Fibroblast of pulmonary artery (primary cell): ENCODE measurements around the gene PDE11A.

Source experiments
- DNase-seq: peaks from one replicate; pipeline ENCODE4 v3.0.0-alpha.2; 2010; ENCODE audit warnings: low read depth
- H3K4me3 ChIP-seq: replicated peaks from 2 replicates; pipeline ENCODE4 v1.5.1; 2011; ENCODE audit warnings: low read depth, mild to moderate bottlenecking, control low read depth, low read length, moderate library complexity
- CTCF ChIP-seq: IDR thresholded peaks from 2 replicates; pipeline ENCODE4 v1.5.1; 2011; ENCODE audit warnings: mild to moderate bottlenecking, control low read depth, low read length, inconsistent platforms; ENCODE audit errors: missing control alignments

PDE11A gene

GRCh38 chr2:177742851-177743250 lies 329.7 kb downstream of the PDE11A start:
- H3K4me3 ChIP-seq = no peak overlapping the region
- no peak for TF ChIP-seq CTCF
- no peak for DNase-seq

- TF ChIP-seq CTCF = no peak
- no peak for DNase-seq
- H3K4me3 ChIP-seq = no peak overlapping the region
These were observed 330.7 kb downstream of the PDE11A start for GRCh38 chr2:177741866-177742265.

DNA sequence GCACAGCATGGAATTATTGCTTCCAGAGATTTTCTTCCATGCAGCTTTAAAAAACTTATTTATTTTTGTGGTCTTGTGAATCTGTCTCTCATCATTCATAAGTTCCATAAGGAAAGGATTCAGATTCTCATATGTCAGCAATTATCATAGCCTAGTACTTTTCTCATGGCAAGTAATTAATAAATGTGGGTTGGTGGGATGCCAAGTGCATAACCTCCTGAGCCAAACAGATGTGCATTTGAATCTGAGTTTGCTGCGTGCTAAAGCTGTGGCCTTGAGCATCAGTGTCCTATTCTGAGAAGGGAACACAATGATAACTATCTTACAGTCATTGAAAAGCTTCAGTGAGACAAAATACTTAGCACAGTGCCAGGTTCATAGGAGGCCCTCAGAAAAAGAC lies 331.9 kb downstream of the PDE11A start:
- no peak overlapping the region for H3K4me3 ChIP-seq
- TF ChIP-seq CTCF = no peak
- no peak for DNase-seq

GRCh38 chr2:177738461-177739235 lies 333.9 kb downstream of the PDE11A start:
- H3K4me3 ChIP-seq = no peak overlapping the region
- no peak for DNase-seq
- TF ChIP-seq CTCF = no peak

DNA sequence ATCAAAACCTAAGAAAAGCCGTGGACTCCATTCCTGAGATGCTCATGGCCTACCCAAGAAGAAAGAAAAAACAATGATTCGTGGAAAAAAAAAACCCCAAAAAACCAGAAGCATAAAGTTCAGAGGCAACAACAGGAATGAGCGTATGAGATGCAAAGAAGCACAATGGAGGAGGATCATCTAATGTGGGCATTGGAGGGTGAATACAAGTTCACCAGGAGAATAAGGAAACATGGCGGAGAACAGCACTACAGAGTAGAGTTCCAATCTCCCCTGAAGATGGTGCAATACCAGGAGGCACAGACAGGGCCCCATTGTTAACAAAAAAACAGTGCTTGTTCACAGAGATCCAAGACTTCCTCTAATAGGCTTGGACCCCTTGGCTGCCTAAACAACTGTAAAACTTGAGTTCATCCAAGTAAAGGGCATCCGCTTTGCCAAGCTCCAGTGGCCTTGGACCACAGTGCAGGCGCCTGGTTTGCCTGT lies 337.2 kb downstream of the PDE11A start:
- no peak for DNase-seq
- no peak for TF ChIP-seq CTCF
- no peak overlapping the region for H3K4me3 ChIP-seq

GRCh38 chr2:177733322-177733855 lies 339.2 kb downstream of the PDE11A start:
- DNase-seq = no peak
- no peak for TF ChIP-seq CTCF
- H3K4me3 ChIP-seq = no peak overlapping the region
